HepG2 (cell line): ENCODE measurements around the gene MTHFD1. TPM values are rescaled to one million over a fixed set of nuclear protein-coding genes. Genes with fewer than 3 reads are reported as not detected.

ENCODE experiments used
- ATAC-seq: fragments of 200-7000 bp; cut with Tn5 transposase; 3 replicates; pipeline ENCODE4 v1.9.1; 2020; ENCODE audit warnings: mild to moderate bottlenecking, moderate library complexity
- BruUV-seq: library from RNA; stranded (reverse); fragments of 400-500 nt; replicated peaks from 2 replicates; lab custom pipeline; 2021; lab: Mats Ljungman, UMichigan
- CTCF ChIA-PET: fragments of 300-600 bp; formaldehyde crosslinking; extraction: SDS; loops from one replicate; lab custom pipeline; 2021; ENCODE audit warnings: low total read pairs, inconsistent platforms, low intra/inter-chr PET ratio; lab: Yijun Ruan, JAX
- POLR2A ChIA-PET: fragments of 350-600 bp; sonication (Branson Sonifier 250); formaldehyde crosslinking; loops from one replicate; lab custom pipeline; 2020; ENCODE audit warnings: antibody characterized with exemption, inconsistent platforms; lab: Yijun Ruan, JAX
- DNase-seq: peaks from one replicate; pipeline ENCODE4 v3.0.0-alpha.2; 2015; ENCODE audit warnings: low spot score
- FAIRE-seq: peaks from 3 replicates; lab custom pipeline; 2011; peaks lifted over from hg19 to GRCh38; lab: Jason Lieb, UNC
- H2AFZ ChIP-seq: one replicate; pipeline ENCODE4 v1.6.1; 2011; ENCODE audit warnings: low read length, inconsistent platforms
- H3K27ac ChIP-seq: fragments of 300-600 bp; 3 replicates; pipeline ENCODE4 v1.8.0; 2011; ENCODE audit warnings: mixed run types, mild to moderate bottlenecking, mixed read lengths, low read length, inconsistent platforms; ENCODE audit not compliant: insufficient read depth; ENCODE audit errors: extremely low read length
- H3K27me3 ChIP-seq, 2 experiments: fragments of 200-600 bp in 1 of 2; 2 replicates in 1 of 2; 3 replicates in 1 of 2; pipeline versions ENCODE4 v1.6.0 to v1.8.0; 2011; ENCODE audit warnings: low read length in 2 of 2, mild to moderate bottlenecking in 2 of 2, moderate library complexity in 2 of 2, inconsistent platforms in 1 of 2; ENCODE audit not compliant: insufficient read depth in 2 of 2, control insufficient read depth in 1 of 2
- H3K36me3 ChIP-seq, 2 experiments: fragments of 200-600 bp in 1 of 2; replicated peaks in 1 of 2; 2 replicates in 1 of 2; 3 replicates in 1 of 2; pipeline versions ENCODE4 v1.5.1 to v1.8.0; 2011; ENCODE audit warnings: low read length in 2 of 2, inconsistent platforms in 1 of 2; ENCODE audit not compliant: insufficient read depth in 2 of 2, control insufficient read depth in 1 of 2
- H3K4me1 ChIP-seq: 2 replicates; pipeline ENCODE4 v1.5.1; 2012; ENCODE audit warnings: low read length, inconsistent platforms; ENCODE audit not compliant: insufficient read depth
- H3K4me2 ChIP-seq: 2 replicates; pipeline ENCODE4 v1.6.0; 2011; ENCODE audit warnings: low read depth, low read length, inconsistent platforms
- H3K4me3 ChIP-seq, 3 experiments: fragments of 200-600 bp in 1 of 3; sonication (generic), shearing (Covaris generic) in 1 of 3; replicated peaks in 1 of 3; 2 replicates each; pipeline ENCODE4 v1.5.1; 2011 to 2016; ENCODE audit warnings: low read length in 3 of 3, inconsistent platforms in 2 of 3, low read depth in 2 of 3, mild to moderate bottlenecking in 2 of 3, control low read depth in 1 of 3, mixed read lengths in 1 of 3; ENCODE audit not compliant: insufficient read depth in 1 of 3
- H3K79me2 ChIP-seq: one replicate; pipeline ENCODE4 v1.6.1; 2011; ENCODE audit warnings: low read length, inconsistent platforms; ENCODE audit not compliant: insufficient read depth
- H3K9ac ChIP-seq: 2 replicates; pipeline ENCODE4 v1.6.0; 2011; ENCODE audit warnings: mild to moderate bottlenecking, low read depth, low read length, inconsistent platforms; ENCODE audit not compliant: insufficient read depth
- H3K9me3 ChIP-seq: 2 replicates; pipeline ENCODE4 v1.5.1; 2012; ENCODE audit warnings: mild to moderate bottlenecking, low read length
- H4K20me1 ChIP-seq: 2 replicates; pipeline ENCODE4 v1.6.0; 2011; ENCODE audit warnings: inconsistent platforms, mild to moderate bottlenecking, low read length, moderate library complexity; ENCODE audit not compliant: insufficient read depth
- MAF1 ChIP-seq: sonication (generic); formaldehyde crosslinking; IDR thresholded peaks from 2 replicates; pipeline ENCODE4 v1.5.0; 2020; ENCODE audit warnings: missing genetic modification reagents, borderline replicate concordance
- MBNL3 ChIP-seq: fragments of 250-450 bp; sonication (Bioruptor Pico); conservative IDR thresholded peaks from 2 replicates; pipeline ENCODE4 v1.8.0; 2022; ENCODE audit warnings: mild to moderate bottlenecking, inconsistent platforms
- MEF2D ChIP-seq: sonication (generic); formaldehyde crosslinking; IDR thresholded peaks from 2 replicates; pipeline ENCODE4 v1.5.1; 2020; ENCODE audit warnings: mild to moderate bottlenecking, missing genetic modification reagents
- PAXIP1 ChIP-seq: sonication (generic); formaldehyde crosslinking; conservative IDR thresholded peaks from 2 replicates; pipeline ENCODE4 v1.4.0; 2020; ENCODE audit warnings: mild to moderate bottlenecking, missing genetic modification reagents, moderate library complexity
- TBP ChIP-seq: sonication (generic); formaldehyde crosslinking; IDR thresholded peaks from 2 replicates; pipeline ENCODE4 v1.5.0; 2020; ENCODE audit warnings: missing genetic modification reagents
- ZNF678 ChIP-seq: sonication (generic); formaldehyde crosslinking; IDR thresholded peaks from 2 replicates; pipeline ENCODE4 v1.4.0; 2020; ENCODE audit warnings: mild to moderate bottlenecking, missing genetic modification reagents
- ZZZ3 ChIP-seq: sonication (generic); formaldehyde crosslinking; IDR thresholded peaks from 2 replicates; pipeline ENCODE4 v1.4.0; 2020; ENCODE audit warnings: missing genetic modification reagents, mild to moderate bottlenecking, borderline replicate concordance
- WGBS: methylation state at CpG from one replicate; pipeline ENCODE4 v1.1.6; 2017; ENCODE audit warnings: low lambda C conversion rate; 5-methylcytosine and 5-hydroxymethylcytosine counted together
- in situ Hi-C: cut with HindIII; loops from 2 replicates; pipeline ENCODE4 v1.10.0; 2017; ENCODE audit warnings: low pct_unique_long_range_greater_than_20kb; ENCODE audit not compliant: extremely low pct_ligation_motif_present
- intact Hi-C: fragments of 100-400 bp; cut with micrococcal nuclease; formaldehyde crosslinking; loops from one replicate; pipeline ENCODE4 v1.10.0; 2022; ENCODE audit not compliant: unreplicated experiment
- polyA plus RNA-seq, 8 experiments: library from polyadenylated mRNA; depleted of rRNA in 3 of 8; stranded (reverse) in 7 of 8; unstranded in 1 of 8; fragments of >200 nt; fragmentation: Illumina TruSeq in 4 of 8; extraction: Trizol in 4 of 8; gene quantifications; 2 replicates each; pipeline versions ENCODE4 v1.2.1 to v1.2.3, GENCODE V29; 2011 to 2016; ENCODE audit warnings: low read depth in 4 of 8, missing spikeins in 1 of 8, mixed read lengths in 1 of 8; ENCODE audit not compliant: insufficient read depth in 1 of 8
- total RNA-seq, 5 experiments: library from RNA; depleted of rRNA; stranded (reverse); fragments of >200 nt; fragmentation: Illumina TruSeq; extraction: Trizol; gene quantifications; 2 replicates each; pipeline ENCODE4 v1.2.3, GENCODE V29; 2016; ENCODE audit warnings: low read depth in 1 of 5

MTHFD1 gene
- total and polyA plus RNA-seq, 2 of the 13 experiments (the other 11 are each of a cell fraction or from before 2014, with no cell fraction given), result 31.0 to 106 TPM

GRCh38 chr14:64369201-64369600 lies 19.0 kb upstream of the MTHFD1 start:
- no TSS peak for BruUV-seq
- Histone ChIP-seq H3K4me3 (no peak overlapping the region), H3K36me3 (no peaks in the 10 kb centered on the region), H4K20me1 (no peaks in the 10 kb centered on the region), H2AFZ (no peak overlapping the region), H3K79me2 (no peaks in the 10 kb centered on the region), H3K4me1 (peaks cover 9% of the 10 kb centered on the region)
- in situ Hi-C loops, result no loop called here
- CTCF ChIA-PET, result no interaction called here
- DNase-seq, result no peak
- TF ChIP-seq MAF1 (CRISPR knock-in tag) (no peak), PAXIP1 (no peak), MEF2D (CRISPR knock-in tag) (no peak), ZZZ3 (no peak), TBP (CRISPR knock-in tag) (no peak), ZNF678 (CRISPR knock-in tag) (no peak), MBNL3 (CRISPR knock-in tag) (no peak)
- TF ChIP-seq, all 625 proteins: peak for 0
- FAIRE-seq (no peak), ATAC-seq (no peak)
- POLR2A ChIA-PET, result no interaction called here
- Histone ChIP-seq H3K9me3 (no peaks in the 10 kb centered on the region), H3K9ac (no peak overlapping the region), H3K27me3 (no peaks in the 10 kb centered on the region), H3K27ac (no peak overlapping the region), H3K4me2 (no peak overlapping the region)
- 68% methylated on average over 2 of the region's 2 CpGs for WGBS
- intact Hi-C loops, result no loop called here
